GM12878 (cell line): ENCODE data around the gene FHOD3.

Experiments used
- CEBPB ChIP-seq, 2 experiments: fragments of 150-350 bp in 1 of 2; IDR thresholded peaks; 2 replicates each; pipeline ENCODE4 v1.6.1; 2012 to 2014; ENCODE audit warnings: low read depth in 2 of 2, low read length in 2 of 2, borderline replicate concordance in 1 of 2, inconsistent platforms in 1 of 2
- EZH2 ChIP-seq: IDR thresholded peaks from 2 replicates; pipeline ENCODE4 v1.6.1; 2012; ENCODE audit warnings: low read depth, mild to moderate bottlenecking, control low read depth, inconsistent platforms, low read length, borderline replicate concordance; ENCODE audit not compliant: control insufficient read depth
- FOS ChIP-seq: IDR thresholded peaks from 3 replicates; pipeline ENCODE4 v1.6.1; 2011; ENCODE audit warnings: borderline replicate concordance; ENCODE audit not compliant: insufficient read length; ENCODE audit errors: extremely low read depth
- FOXM1 ChIP-seq: IDR thresholded peaks from 2 replicates; pipeline ENCODE4 v1.6.1; 2012; ENCODE audit warnings: low read depth, mild to moderate bottlenecking, inconsistent platforms, low read length, moderate library complexity
- NR2C2 ChIP-seq: IDR thresholded peaks from 2 replicates; pipeline ENCODE4 v1.6.1; 2011; ENCODE audit warnings: borderline replicate concordance, low read depth; ENCODE audit not compliant: control insufficient read depth, insufficient read length
- POLR2A ChIP-seq: IDR thresholded peaks from 2 replicates; pipeline ENCODE4 v1.6.1; 2011; ENCODE audit warnings: low read depth, mild to moderate bottlenecking, low read length
- POLR2AphosphoS5 ChIP-seq: IDR thresholded peaks from 2 replicates; pipeline ENCODE4 v1.6.1; 2011; ENCODE audit warnings: mild to moderate bottlenecking, low read length, inconsistent platforms
- ZNF384 ChIP-seq: IDR thresholded peaks from 2 replicates; pipeline ENCODE4 v1.6.1; 2012; ENCODE audit warnings: low read depth, mild to moderate bottlenecking, low read length, improper control_type of control experiment, borderline replicate concordance
- TF ChIP-seq, protein P1 (sequence below), 3 experiments: IDR thresholded peaks in 2 of 3; conservative IDR thresholded peaks in 1 of 3; 2 replicates each; pipeline ENCODE4 v1.5.1; 2011; ENCODE audit warnings: low read depth in 3 of 3, low read length in 3 of 3, mild to moderate bottlenecking in 3 of 3, control low read depth in 2 of 3, moderate library complexity in 2 of 3, inconsistent platforms in 1 of 3, mixed read lengths in 1 of 3; ENCODE audit not compliant: control insufficient read depth in 2 of 3, insufficient read depth in 1 of 3; ENCODE audit errors: extremely low read depth in 1 of 3
- TF ChIP-seq, protein P2 (sequence below): fragments of 450-650 bp; IDR thresholded peaks from 2 replicates; pipeline ENCODE4 v1.6.1; 2016; ENCODE audit warnings: mild to moderate bottlenecking
- TF ChIP-seq, protein P3 (sequence below): IDR thresholded peaks from 2 replicates; pipeline ENCODE4 v1.6.1; 2012; ENCODE audit warnings: low read depth, low read length, improper control_type of control experiment

DNA sequence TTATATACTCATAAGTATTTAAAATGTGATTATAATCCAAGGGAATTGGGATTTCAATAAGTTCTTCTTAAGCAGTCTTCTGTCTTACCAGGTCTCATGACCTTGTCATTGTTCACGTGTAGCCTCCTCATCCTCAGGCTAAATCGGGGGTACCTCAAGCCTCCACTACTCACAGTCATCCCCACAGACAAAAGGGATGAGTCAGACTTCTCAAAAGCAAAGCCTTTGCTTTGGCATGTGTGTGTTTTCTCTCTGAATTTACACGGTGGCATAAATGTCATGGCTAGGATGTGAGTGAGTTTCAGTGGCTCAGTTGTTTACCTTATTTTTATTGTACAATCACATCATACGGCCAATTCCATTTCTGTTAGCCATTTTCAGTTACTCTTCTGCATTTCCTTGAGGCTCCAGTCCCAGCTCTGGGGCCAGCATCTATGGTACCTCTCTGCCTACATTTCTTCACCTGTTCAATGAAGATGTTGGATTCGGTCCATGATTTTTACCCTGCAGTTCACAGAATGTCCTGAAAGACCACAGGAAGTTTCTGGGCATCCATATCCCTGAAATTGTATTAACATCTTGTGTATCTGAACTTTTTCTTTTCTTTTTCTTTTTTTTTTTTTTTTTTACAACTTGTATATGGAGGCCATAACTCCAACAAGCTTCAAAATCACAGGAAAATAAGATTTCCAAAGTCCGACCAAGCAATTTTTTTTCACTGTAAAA is 195.3 kb downstream of the FHOD3 start:
- TF ChIP-seq EZH2 (no peak), POLR2A (no peak), ZNF384 (no peak), NR2C2 (no peak), POLR2AphosphoS5 (no peak), FOXM1 (no peak), CEBPB (IDR thresholded peaks at IDR 0.05; ENCODE audit: borderline replicate concordance in 1 of 2, low read depth in 2 of 2, low read length in 2 of 2) (no peak), FOS (no peak)
- TF ChIP-seq, protein P1, sequence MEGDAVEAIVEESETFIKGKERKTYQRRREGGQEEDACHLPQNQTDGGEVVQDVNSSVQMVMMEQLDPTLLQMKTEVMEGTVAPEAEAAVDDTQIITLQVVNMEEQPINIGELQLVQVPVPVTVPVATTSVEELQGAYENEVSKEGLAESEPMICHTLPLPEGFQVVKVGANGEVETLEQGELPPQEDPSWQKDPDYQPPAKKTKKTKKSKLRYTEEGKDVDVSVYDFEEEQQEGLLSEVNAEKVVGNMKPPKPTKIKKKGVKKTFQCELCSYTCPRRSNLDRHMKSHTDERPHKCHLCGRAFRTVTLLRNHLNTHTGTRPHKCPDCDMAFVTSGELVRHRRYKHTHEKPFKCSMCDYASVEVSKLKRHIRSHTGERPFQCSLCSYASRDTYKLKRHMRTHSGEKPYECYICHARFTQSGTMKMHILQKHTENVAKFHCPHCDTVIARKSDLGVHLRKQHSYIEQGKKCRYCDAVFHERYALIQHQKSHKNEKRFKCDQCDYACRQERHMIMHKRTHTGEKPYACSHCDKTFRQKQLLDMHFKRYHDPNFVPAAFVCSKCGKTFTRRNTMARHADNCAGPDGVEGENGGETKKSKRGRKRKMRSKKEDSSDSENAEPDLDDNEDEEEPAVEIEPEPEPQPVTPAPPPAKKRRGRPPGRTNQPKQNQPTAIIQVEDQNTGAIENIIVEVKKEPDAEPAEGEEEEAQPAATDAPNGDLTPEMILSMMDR (IDR thresholded peaks at IDR 0.05 in 2 of 3, conservative IDR thresholded peaks at IDR 0.05 in 1 of 3; ENCODE audit: control insufficient read depth in 2 of 3, extremely low read depth in 1 of 3, insufficient read depth in 1 of 3, low read depth in 3 of 3, low read length in 3 of 3): no peak
- TF ChIP-seq, protein P2, sequence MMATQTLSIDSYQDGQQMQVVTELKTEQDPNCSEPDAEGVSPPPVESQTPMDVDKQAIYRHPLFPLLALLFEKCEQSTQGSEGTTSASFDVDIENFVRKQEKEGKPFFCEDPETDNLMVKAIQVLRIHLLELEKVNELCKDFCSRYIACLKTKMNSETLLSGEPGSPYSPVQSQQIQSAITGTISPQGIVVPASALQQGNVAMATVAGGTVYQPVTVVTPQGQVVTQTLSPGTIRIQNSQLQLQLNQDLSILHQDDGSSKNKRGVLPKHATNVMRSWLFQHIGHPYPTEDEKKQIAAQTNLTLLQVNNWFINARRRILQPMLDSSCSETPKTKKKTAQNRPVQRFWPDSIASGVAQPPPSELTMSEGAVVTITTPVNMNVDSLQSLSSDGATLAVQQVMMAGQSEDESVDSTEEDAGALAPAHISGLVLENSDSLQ: no peak
- TF ChIP-seq, protein P3, sequence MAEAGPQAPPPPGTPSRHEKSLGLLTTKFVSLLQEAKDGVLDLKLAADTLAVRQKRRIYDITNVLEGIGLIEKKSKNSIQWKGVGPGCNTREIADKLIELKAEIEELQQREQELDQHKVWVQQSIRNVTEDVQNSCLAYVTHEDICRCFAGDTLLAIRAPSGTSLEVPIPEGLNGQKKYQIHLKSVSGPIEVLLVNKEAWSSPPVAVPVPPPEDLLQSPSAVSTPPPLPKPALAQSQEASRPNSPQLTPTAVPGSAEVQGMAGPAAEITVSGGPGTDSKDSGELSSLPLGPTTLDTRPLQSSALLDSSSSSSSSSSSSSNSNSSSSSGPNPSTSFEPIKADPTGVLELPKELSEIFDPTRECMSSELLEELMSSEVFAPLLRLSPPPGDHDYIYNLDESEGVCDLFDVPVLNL: no peak
